ENCODE results near the gene TOMM34.

TOMM34 gene

GRCh38 chr20:44928595-44928994 is 31.6 kb downstream of the TOMM34 start:
- DNase-seq: no peak

- DNase-seq: no peak
Observed at GRCh38 chr20:44924541-44924940, 35.7 kb downstream of the TOMM34 start.

- DNase-seq: no peak
Observed at GRCh38 chr20:44921447-44921846, 38.8 kb downstream of the TOMM34 start.

GRCh38 chr20:44918761-44919160 is 41.4 kb downstream of the TOMM34 start:
- DNase-seq: no peak

GRCh38 chr20:44918342-44918741 is 41.9 kb downstream of the TOMM34 start:
- DNase-seq: no peak

GRCh38 chr20:44917399-44917798 is 42.8 kb downstream of the TOMM34 start:
- DNase-seq: no peak

GRCh38 chr20:44916586-44916985 is 43.6 kb downstream of the TOMM34 start:
- DNase-seq: no peak

GRCh38 chr20:44914924-44915323 is 45.3 kb downstream of the TOMM34 start:
- DNase-seq: no peak

- no peak for DNase-seq
Observed at GRCh38 chr20:44912189-44912588, 48.0 kb downstream of the TOMM34 start.

GRCh38 chr20:44911264-44911921 is 48.8 kb downstream of the TOMM34 start:
- peak; percentile 69 for DNase-seq

- DNase-seq: no peak
Observed at GRCh38 chr20:44910690-44911262, 49.4 kb downstream of the TOMM34 start.

GRCh38 chr20:44909872-44910689 is 50.1 kb downstream of the TOMM34 start, which contains the start of gene PABPC1L:
TSS of gene PABPC1L (plus strand) at chr20:44910060. CDS start at chr20:44910144, 84 bp downstream.
- peak; percentile 72 for DNase-seq

GRCh38 chr20:44908987-44909871 is 51.0 kb downstream of the TOMM34 start:
- DNase-seq: no peak

- DNase-seq: no peak
Observed at GRCh38 chr20:44904377-44904776, 55.8 kb downstream of the TOMM34 start.

- no peak for DNase-seq
Observed at GRCh38 chr20:44901974-44902373, 58.2 kb downstream of the TOMM34 start.

GRCh38 chr20:44900231-44900854 is 59.9 kb downstream of the TOMM34 start:
- DNase-seq: no peak

- DNase-seq: no peak
Observed at GRCh38 chr20:44897133-44897532, 63.1 kb downstream of the TOMM34 start.

GRCh38 chr20:44896583-44896982 is 63.6 kb downstream of the TOMM34 start:
- DNase-seq: no peak

- no peak for DNase-seq
Observed at GRCh38 chr20:44894959-44895358, 65.2 kb downstream of the TOMM34 start.

All from 8988T (cell line).